Upper lobe of right lung (tissue), 1 donor: ENCODE measurements around the gene CBX2. TPM values are rescaled to one million over a fixed set of nuclear protein-coding genes. Genes with fewer than 3 reads are reported as not detected.
"Not testable (repeated sequence)": the region's sequence is repeated elsewhere in the genome, so short reads cannot be mapped to it uniquely, and the experiment has no call there.

Experiments
- ATAC-seq: fragments of 200-7000 bp; cut with Tn5 transposase; one replicate; pipeline ENCODE4 v1.9.1; 2020; ENCODE audit warnings: mild to moderate bottlenecking, moderate library complexity
- DNase-seq: peaks from one replicate; pipeline ENCODE4 v3.0.0-alpha.2; 2020
- H3K27ac ChIP-seq: fragments of 200-600 bp; one replicate; pipeline ENCODE4 v1.8.0; 2022
- H3K27me3 ChIP-seq: fragments of 200-600 bp; one replicate; pipeline ENCODE4 v1.8.0; 2022; ENCODE audit warnings: mild to moderate bottlenecking
- H3K36me3 ChIP-seq: fragments of 200-600 bp; one replicate; pipeline ENCODE4 v1.8.0; 2022
- H3K4me1 ChIP-seq: fragments of 200-600 bp; one replicate; pipeline ENCODE4 v1.8.0; 2022
- H3K4me3 ChIP-seq: fragments of 200-600 bp; one replicate; pipeline ENCODE4 v1.8.0; 2022; ENCODE audit warnings: mild to moderate bottlenecking
- H3K9me3 ChIP-seq: fragments of 200-600 bp; one replicate; pipeline ENCODE4 v1.8.0; 2022
- CTCF ChIP-seq: fragments of 200-600 bp; IDR thresholded peaks from one replicate; pipeline ENCODE4 v1.8.0; 2022; ENCODE audit warnings: antibody characterized with exemption
- intact Hi-C: fragments of 100-400 bp; cut with DNase I; formaldehyde crosslinking; loops from one replicate; pipeline ENCODE4 v1.11.0; 2022
- total RNA-seq: library from RNA; stranded (reverse); fragmentation: NEBNext Ultra II Directional; extraction: Animal tissue kit (Norgen Biotek cat#: 25700); gene quantifications from one replicate; pipeline ENCODE4 v1.2.1, GENCODE V29; 2021
- donor health status: DM: no; HTN: yes; CAD: no; lungs with severe emphysema.

CBX2 gene
- total RNA-seq, 1 donor from 2014 or later = 3.4 TPM

GRCh38 chr17:79769570-79770506 lies 8.1 kb upstream of the CBX2 start:
- H3K9me3 ChIP-seq = no peaks in the 10 kb centered on the region
- peak; percentile 50 for DNase-seq
- peaks cover 32% of the 10 kb centered on the region for H3K27me3 ChIP-seq
- no peak for ATAC-seq
- intact Hi-C loops = no loop called here
- H3K4me3 ChIP-seq = no peak overlapping the region
- no peaks in the 10 kb centered on the region for H3K36me3 ChIP-seq
- no peaks in the 10 kb centered on the region for H3K4me1 ChIP-seq
- TF ChIP-seq CTCF = no peak
- no peak overlapping the region for H3K27ac ChIP-seq

DNA sequence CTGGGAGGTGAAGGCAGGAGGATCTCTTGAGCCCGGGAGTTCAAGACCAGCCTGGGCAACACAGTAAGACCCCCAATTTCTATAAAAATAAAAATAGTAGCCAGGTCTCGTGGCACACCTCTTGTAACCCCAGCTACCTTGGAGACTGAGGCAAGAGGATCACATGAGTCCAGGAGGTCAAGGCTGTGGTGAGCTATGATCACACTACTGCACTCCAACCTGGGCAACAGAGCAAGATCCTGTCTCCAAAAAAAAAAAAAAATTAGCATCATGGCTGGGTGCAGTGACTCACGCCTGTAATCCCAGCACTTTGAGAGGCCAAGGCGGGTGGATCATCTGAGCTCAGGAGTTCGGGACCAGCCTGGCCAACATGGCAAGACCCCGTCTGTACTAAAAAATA lies 6.7 kb upstream of the CBX2 start:
- H3K27me3 ChIP-seq = peaks cover 44% of the 10 kb centered on the region
- no peak for TF ChIP-seq CTCF
- DNase-seq = no peak
- no peaks in the 10 kb centered on the region for H3K4me1 ChIP-seq
- H3K27ac ChIP-seq = no peak overlapping the region
- H3K9me3 ChIP-seq = no peaks in the 10 kb centered on the region
- no peak overlapping the region for H3K4me3 ChIP-seq
- no peak for ATAC-seq
- intact Hi-C loops = no loop called here
- no peaks in the 10 kb centered on the region for H3K36me3 ChIP-seq

- DNase-seq, H3K4me1 ChIP-seq, intact Hi-C loops, H3K36me3 ChIP-seq, H3K27ac ChIP-seq, ATAC-seq, H3K9me3 ChIP-seq, H3K4me3 ChIP-seq: not testable (repeated sequence)
- H3K27me3 ChIP-seq = peaks cover 57% of the 10 kb centered on the region
Observed at GRCh38 chr17:79772726-79773125, 5.2 kb upstream of the CBX2 start.

GRCh38 chr17:79774561-79774975 lies 3.4 kb upstream of the CBX2 start:
- ATAC-seq (no peak), DNase-seq (no peak)
- Histone ChIP-seq H3K36me3 (no peaks in the 10 kb centered on the region), H3K9me3 (no peaks in the 10 kb centered on the region), H3K27ac (no peak overlapping the region), H3K27me3 (peaks cover 68% of the 10 kb centered on the region), H3K4me1 (peaks cover 11% of the 10 kb centered on the region), H3K4me3 (no peak overlapping the region)
- TF ChIP-seq CTCF = no peak
- intact Hi-C loops = no loop called here

DNA sequence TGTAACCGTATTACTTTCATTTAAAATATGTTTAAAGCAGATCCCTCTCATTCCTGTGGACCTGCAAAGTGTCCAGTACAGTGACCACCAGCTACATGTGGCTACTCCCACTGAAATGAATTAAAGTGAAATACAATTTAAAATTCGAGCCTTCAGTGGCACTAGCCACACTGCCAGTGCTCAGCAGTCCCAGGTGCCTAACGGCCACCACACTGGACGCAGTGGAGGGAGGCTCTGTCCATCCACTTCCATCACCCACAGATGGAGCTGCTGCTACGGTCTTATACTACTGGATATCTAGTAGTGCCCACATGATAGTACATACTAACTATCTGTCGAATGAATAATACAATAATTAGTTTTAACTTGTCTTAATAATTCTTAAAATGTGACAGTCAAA lies 2.3 kb upstream of the CBX2 start:
- H3K27ac ChIP-seq = no peak overlapping the region
- H3K4me3 ChIP-seq = no peak overlapping the region
- ATAC-seq (no peak), DNase-seq (no peak)
- H3K36me3 ChIP-seq = no peaks in the 10 kb centered on the region
- intact Hi-C loops = no loop called here
- TF ChIP-seq CTCF = no peak
- peaks cover 68% of the 10 kb centered on the region for H3K27me3 ChIP-seq
- H3K4me1 ChIP-seq = peaks cover 11% of the 10 kb centered on the region
- H3K9me3 ChIP-seq = no peaks in the 10 kb centered on the region

DNA sequence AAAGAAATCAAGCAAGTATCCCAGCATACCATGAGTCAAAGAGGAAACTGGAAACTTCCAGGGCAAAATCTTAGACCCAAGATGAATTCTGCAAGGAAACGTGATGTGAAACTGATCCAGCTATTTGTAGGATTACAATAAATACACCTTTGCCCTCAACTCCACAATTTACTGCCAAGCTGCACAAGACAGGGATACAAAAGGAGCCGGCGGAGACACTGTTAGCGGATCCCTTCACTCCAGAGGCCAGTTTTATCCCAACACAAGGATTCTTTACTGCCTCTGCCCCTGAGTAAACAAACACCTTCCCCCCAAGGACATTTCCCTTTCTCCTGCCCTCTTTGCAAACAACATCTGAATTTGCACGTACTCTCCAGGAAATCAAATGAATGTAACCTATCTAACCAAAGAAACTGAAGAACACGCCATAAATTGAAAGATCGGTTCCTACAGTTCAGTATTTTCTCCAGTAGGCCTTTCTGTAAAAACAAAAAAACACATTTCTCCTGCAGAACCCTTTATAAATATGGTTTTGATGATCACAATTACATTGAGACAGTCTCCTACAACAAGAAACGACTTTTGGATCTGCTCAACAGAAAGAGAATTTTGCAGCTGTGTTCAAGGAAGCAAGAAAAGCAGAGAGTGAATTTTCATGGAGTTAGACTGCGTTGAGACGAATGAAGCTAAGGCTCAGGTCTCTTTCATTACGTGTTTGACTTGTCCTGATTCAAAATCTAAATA lies 1.4 kb upstream of the CBX2 start:
- ATAC-seq (no peak), DNase-seq (no peak)
- H3K27ac ChIP-seq = no peak overlapping the region
- H3K9me3 ChIP-seq = no peaks in the 10 kb centered on the region
- H3K36me3 ChIP-seq = no peaks in the 10 kb centered on the region
- H3K4me3 ChIP-seq = no peak overlapping the region
- intact Hi-C loops = no loop called here
- no peak for TF ChIP-seq CTCF
- peaks cover 68% of the 10 kb centered on the region for H3K27me3 ChIP-seq
- H3K4me1 ChIP-seq = peaks cover 11% of the 10 kb centered on the region
